H1 (cell line): ENCODE data around the gene CEP128. TPM values are rescaled to one million over a fixed set of nuclear protein-coding genes. Genes with fewer than 3 reads are reported as not detected.

Experiments used
- CTCF ChIA-PET: fragments of 300-600 bp; sonication (Branson Sonifier 250); formaldehyde crosslinking; loops from one replicate; lab custom pipeline; 2021; ENCODE audit not compliant: partially characterized antibody; lab: Charles Lee
- POLR2A ChIA-PET: fragments of 300-600 bp; sonication (Branson Sonifier 250); formaldehyde crosslinking; loops from one replicate; lab custom pipeline; 2021; ENCODE audit warnings: inconsistent platforms; ENCODE audit not compliant: partially characterized antibody; lab: Charles Lee
- DNase-seq, 2 experiments: peaks; one replicate each; pipeline versions ENCODE4 v3.0.0 to v3.0.0-alpha.2; 2010 to 2022; ENCODE audit warnings: low spot score in 2 of 2, low read depth in 1 of 2, mixed read lengths in 1 of 2
- FAIRE-seq: peaks from 2 replicates; lab custom pipeline; 2011; peaks lifted over from hg19 to GRCh38; lab: Jason Lieb, UNC
- H2AFZ ChIP-seq: 2 replicates; pipeline ENCODE4 v1.8.1; 2012; ENCODE audit warnings: low read length, inconsistent platforms
- H2AK5ac ChIP-seq: 2 replicates; pipeline ENCODE4 v1.6.1; 2013; ENCODE audit warnings: low read depth, low read length
- H2BK120ac ChIP-seq: replicated peaks from 2 replicates; pipeline ENCODE3; 2013; ENCODE audit warnings: low read depth, low read length, inconsistent platforms
- H2BK12ac ChIP-seq: 2 replicates; pipeline ENCODE4 v1.6.1; 2013; ENCODE audit warnings: low read depth, low read length
- H2BK15ac ChIP-seq: 2 replicates; pipeline ENCODE4 v1.6.1; 2013; ENCODE audit warnings: low read length
- H2BK20ac ChIP-seq: 2 replicates; pipeline ENCODE4 v1.6.1; 2013; ENCODE audit warnings: low read length
- H2BK5ac ChIP-seq: 2 replicates; pipeline ENCODE4 v1.6.1; 2013; ENCODE audit warnings: low read depth, low read length
- H3K14ac ChIP-seq: 2 replicates; pipeline ENCODE4 v1.6.1; 2013; ENCODE audit warnings: inconsistent platforms; ENCODE audit not compliant: insufficient read length
- H3K18ac ChIP-seq: 2 replicates; pipeline ENCODE4 v1.6.1; 2013; ENCODE audit warnings: low read length; ENCODE audit errors: extremely low read depth
- H3K23ac ChIP-seq: 2 replicates; pipeline ENCODE4 v1.6.1; 2013; ENCODE audit warnings: inconsistent platforms; ENCODE audit not compliant: insufficient read length
- H3K23me2 ChIP-seq: 2 replicates; pipeline ENCODE4 v1.6.1; 2013; ENCODE audit warnings: low read depth, low read length
- H3K27ac ChIP-seq: 2 replicates; pipeline ENCODE4 v1.6.1; 2011; ENCODE audit warnings: low read depth, low read length, inconsistent platforms
- H3K27me3 ChIP-seq, 4 experiments: replicated peaks in 1 of 4; 1 replicate in 1 of 4; 2 replicates in 3 of 4; pipeline versions ENCODE4 v1.6.1 to v1.8.1; 2011 to 2013; ENCODE audit warnings: low read length in 3 of 4, mild to moderate bottlenecking in 3 of 4, inconsistent platforms in 2 of 4, mixed read lengths in 2 of 4, moderate library complexity in 1 of 4; ENCODE audit not compliant: control insufficient read depth in 3 of 4, insufficient read depth in 3 of 4; ENCODE audit errors: extremely low read depth in 1 of 4
- H3K36me3 ChIP-seq, 4 experiments: 2 replicates each; pipeline versions ENCODE4 v1.6.1 to v1.8.1; 2011 to 2013; ENCODE audit warnings: mild to moderate bottlenecking in 4 of 4, low read length in 3 of 4, moderate library complexity in 2 of 4, control low read depth in 1 of 4, inconsistent platforms in 1 of 4; ENCODE audit not compliant: insufficient read depth in 4 of 4, control insufficient read depth in 2 of 4
- H3K4ac ChIP-seq: replicated peaks from 2 replicates; pipeline ENCODE3; 2013; ENCODE audit warnings: low read length, low read depth, mixed read lengths, inconsistent platforms; ENCODE audit not compliant: insufficient read length
- H3K4me1 ChIP-seq, 4 experiments: replicated peaks in 1 of 4; 1 replicate in 1 of 4; 2 replicates in 3 of 4; pipeline versions ENCODE4 v1.6.1 to v1.8.1; 2011 to 2013; ENCODE audit warnings: low read length in 3 of 4, inconsistent platforms in 2 of 4, mixed read lengths in 1 of 4; ENCODE audit not compliant: insufficient read depth in 4 of 4, control insufficient read depth in 3 of 4
- H3K4me2 ChIP-seq, 2 experiments: 2 replicates each; pipeline versions ENCODE4 v1.6.1 to v1.8.1; 2011 to 2013; ENCODE audit warnings: low read depth in 2 of 2, low read length in 2 of 2, control low read depth in 1 of 2, inconsistent platforms in 1 of 2, mild to moderate bottlenecking in 1 of 2; ENCODE audit not compliant: insufficient read depth in 1 of 2
- H3K4me3 ChIP-seq, 4 experiments: fragments of 200-600, 300-600 bp in 1 of 4; sonication (generic), shearing (Covaris generic), sonication (Bioruptor Twin) in 1 of 4; 2 replicates each; pipeline versions ENCODE4 v1.5.1 to v1.8.1; 2011 to 2016; ENCODE audit warnings: low read length in 4 of 4, low read depth in 3 of 4, control low read depth in 2 of 4, inconsistent platforms in 2 of 4, mild to moderate bottlenecking in 2 of 4, mixed read lengths in 1 of 4, moderate library complexity in 1 of 4; ENCODE audit not compliant: insufficient read depth in 2 of 4; ENCODE audit errors: extremely low read depth in 1 of 4
- H3K56ac ChIP-seq: replicated peaks from 2 replicates; pipeline ENCODE3; 2013; ENCODE audit warnings: low read depth, mild to moderate bottlenecking, mixed read lengths, low read length, inconsistent platforms; ENCODE audit not compliant: insufficient read length
- H3K79me1 ChIP-seq: 2 replicates; pipeline ENCODE4 v1.6.1; 2013; ENCODE audit warnings: low read depth, low read length, control low read depth
- H3K79me2 ChIP-seq, 2 experiments: 2 replicates each; pipeline versions ENCODE4 v1.6.1 to v1.8.1; 2012 to 2013; ENCODE audit warnings: low read length in 2 of 2, mild to moderate bottlenecking in 2 of 2, inconsistent platforms in 1 of 2; ENCODE audit not compliant: insufficient read depth in 2 of 2, control insufficient read depth in 1 of 2
- H3K9ac ChIP-seq, 4 experiments: replicated peaks in 1 of 4; 1 replicate in 1 of 4; 2 replicates in 3 of 4; pipeline versions ENCODE4 v1.6.1 to v1.8.1; 2011 to 2013; ENCODE audit warnings: low read depth in 3 of 4, low read length in 3 of 4, control low read depth in 2 of 4, mild to moderate bottlenecking in 2 of 4, moderate library complexity in 2 of 4, inconsistent platforms in 1 of 4; ENCODE audit errors: extremely low read depth in 1 of 4
- H3K9me3 ChIP-seq, 2 experiments: 2 replicates each; pipeline versions ENCODE4 v1.6.1 to v1.8.1; 2012 to 2013; ENCODE audit warnings: mild to moderate bottlenecking in 2 of 2, moderate library complexity in 2 of 2, control low read depth in 1 of 2, inconsistent platforms in 1 of 2, low read depth in 1 of 2, low read length in 1 of 2, mixed read lengths in 1 of 2; ENCODE audit not compliant: insufficient read depth in 2 of 2
- H4K20me1 ChIP-seq, 2 experiments: replicated peaks in 1 of 2; 2 replicates each; pipeline versions ENCODE3 to v1.8.1; 2011 to 2013; ENCODE audit warnings: inconsistent platforms in 2 of 2, low read length in 2 of 2, mild to moderate bottlenecking in 1 of 2; ENCODE audit not compliant: insufficient read depth in 2 of 2, control insufficient read depth in 1 of 2
- H4K5ac ChIP-seq: 2 replicates; pipeline ENCODE4 v1.6.1; 2013; ENCODE audit warnings: low read length, low read depth, mixed read lengths, inconsistent platforms; ENCODE audit not compliant: insufficient read length
- H4K8ac ChIP-seq: 2 replicates; pipeline ENCODE4 v1.8.0; 2013; ENCODE audit warnings: mild to moderate bottlenecking, moderate library complexity, low read length, inconsistent platforms; ENCODE audit not compliant: insufficient read depth; ENCODE audit errors: extremely low read depth
- H4K91ac ChIP-seq: replicated peaks from 2 replicates; pipeline ENCODE3; 2013; ENCODE audit warnings: low read length, mixed read lengths, inconsistent platforms; ENCODE audit not compliant: insufficient read length
- JUND ChIP-seq: IDR thresholded peaks from 2 replicates; pipeline ENCODE4 v1.6.1; 2011; ENCODE audit warnings: mild to moderate bottlenecking, improper control_type of control experiment, low read length
- WGBS, 2 experiments: shearing (Covaris generic) in 1 of 2; methylation state at CpG; one replicate each; pipeline versions ENCODE4 v1.1.6 to v1.1.7; 2013 to 2015; ENCODE audit warnings: low lambda C conversion rate in 2 of 2, mixed read lengths in 2 of 2, inconsistent platforms in 1 of 2, low coverage in 1 of 2, missing lambda C conversion rate in 1 of 2; ENCODE audit not compliant: insufficient replicate concordance in 2 of 2, insufficient coverage in 1 of 2, insufficient read length in 1 of 2; ENCODE audit errors: extremely low coverage in 1 of 2, missing lambda C conversion rate in 1 of 2; 5-methylcytosine and 5-hydroxymethylcytosine counted together
- polyA plus RNA-seq, 7 experiments: library from polyadenylated mRNA; depleted of rRNA in 3 of 7; stranded (reverse) in 5 of 7; unstranded in 2 of 7; fragments of >200 nt in 5 of 7; fragments of 200-250 nt in 2 of 7; gene quantifications; 1 replicate in 5 of 7; 2 replicates in 1 of 7; 4 replicates in 1 of 7; pipeline versions ENCODE4 v1.2.1 to v1.2.3, GENCODE V29; 2011 to 2013; ENCODE audit warnings: missing spikeins in 2 of 7, mixed read lengths in 2 of 7
- total RNA-seq: library from RNA; stranded (reverse); fragmentation: NEBNext Ultra II Directional; extraction: Animal tissue kit (Norgen Biotek cat#: 25700); gene quantifications from 2 replicates; pipeline ENCODE4 v1.2.1, GENCODE V29; 2021
- TF ChIP-seq, protein P1 (sequence below), 3 experiments: IDR thresholded peaks; 1 replicate in 2 of 3; 2 replicates in 1 of 3; pipeline versions ENCODE4 v1.5.1 to v1.6.1; 2011; ENCODE audit warnings: low read length in 3 of 3, mild to moderate bottlenecking in 3 of 3, inconsistent platforms in 2 of 3, low read depth in 1 of 3, moderate library complexity in 1 of 3; ENCODE audit not compliant: insufficient read depth in 1 of 3; ENCODE audit errors: control extremely low read depth in 1 of 3
- TF ChIP-seq, protein P2 (sequence below): IDR thresholded peaks from 2 replicates; pipeline ENCODE4 v1.6.1; 2011; ENCODE audit warnings: low read depth, mild to moderate bottlenecking, low read length; ENCODE audit not compliant: insufficient read depth

The CEP128 gene
- total and polyA plus RNA-seq, 2 of the 8 experiments (the other 6 are each of a cell fraction or from before 2014, with no cell fraction given) = 1.9 to 17.0 TPM

DNA sequence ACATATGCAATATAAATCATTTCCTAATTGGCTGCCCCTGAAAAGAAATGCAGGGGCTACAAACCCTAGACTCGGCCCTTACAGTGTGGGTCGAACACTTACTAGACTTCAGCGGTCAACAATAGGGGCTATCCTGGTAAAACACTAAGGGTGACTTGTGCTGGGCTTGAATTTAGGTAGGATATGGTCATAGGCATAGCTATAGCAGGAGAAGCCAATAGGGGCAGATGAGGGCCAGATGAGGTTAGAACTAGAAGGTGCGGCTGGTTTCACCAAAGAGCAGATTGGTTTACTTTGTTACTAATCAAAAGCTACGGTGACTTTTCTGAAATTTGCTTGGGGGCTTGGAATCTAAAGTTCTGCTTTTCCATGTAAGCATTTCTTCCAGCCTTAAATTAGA, 447.9 kb downstream of the CEP128 start:
- Histone ChIP-seq H3K23me2 (no peaks in the 10 kb centered on the region), H3K23ac (no peak overlapping the region), H3K4me3 (no peak overlapping the region), H4K8ac (no peak overlapping the region), H4K91ac (no peak overlapping the region), H2BK5ac (no peak overlapping the region), H4K5ac (no peak overlapping the region), H3K36me3 (no peaks in the 10 kb centered on the region), H2AK5ac (no peak overlapping the region), H3K4ac (no peak overlapping the region), H4K20me1 (no peaks in the 10 kb centered on the region), H3K27me3 (no peaks in the 10 kb centered on the region), H3K79me1 (no peaks in the 10 kb centered on the region), H2BK15ac (no peak overlapping the region), H3K56ac (no peak overlapping the region), H3K27ac (no peak overlapping the region), H2AFZ (no peak overlapping the region), H3K4me1 (peaks cover 0 to 2% (median 0%) of the 10 kb centered on the region in 4 experiments; a peak in 1 of 7 replicates), H2BK120ac (no peak overlapping the region), H3K4me2 (no peak overlapping the region), H3K9ac (no peak overlapping the region), H2BK20ac (no peak overlapping the region), H3K9me3 (no peaks in the 10 kb centered on the region), H3K79me2 (no peaks in the 10 kb centered on the region), H2BK12ac (no peak overlapping the region), H3K14ac (no peak overlapping the region), H3K18ac (no peak overlapping the region)
- DNase-seq = no peak
- ChIA-PET CTCF (interaction anchor here (0.8 to 1.2 kb wide), 3 partner anchors 9 to 291 kb away, joined by 3 read pairs; no protein-coding TSS in a partner anchor), POLR2A (no interaction called here)
- no peak for FAIRE-seq
- WGBS, 2 experiments = 94% methylated on average over 5 of the region's 5 CpGs; no CpG with 5 or more reads in 1 of the 2 experiments
- TF ChIP-seq, protein P1, sequence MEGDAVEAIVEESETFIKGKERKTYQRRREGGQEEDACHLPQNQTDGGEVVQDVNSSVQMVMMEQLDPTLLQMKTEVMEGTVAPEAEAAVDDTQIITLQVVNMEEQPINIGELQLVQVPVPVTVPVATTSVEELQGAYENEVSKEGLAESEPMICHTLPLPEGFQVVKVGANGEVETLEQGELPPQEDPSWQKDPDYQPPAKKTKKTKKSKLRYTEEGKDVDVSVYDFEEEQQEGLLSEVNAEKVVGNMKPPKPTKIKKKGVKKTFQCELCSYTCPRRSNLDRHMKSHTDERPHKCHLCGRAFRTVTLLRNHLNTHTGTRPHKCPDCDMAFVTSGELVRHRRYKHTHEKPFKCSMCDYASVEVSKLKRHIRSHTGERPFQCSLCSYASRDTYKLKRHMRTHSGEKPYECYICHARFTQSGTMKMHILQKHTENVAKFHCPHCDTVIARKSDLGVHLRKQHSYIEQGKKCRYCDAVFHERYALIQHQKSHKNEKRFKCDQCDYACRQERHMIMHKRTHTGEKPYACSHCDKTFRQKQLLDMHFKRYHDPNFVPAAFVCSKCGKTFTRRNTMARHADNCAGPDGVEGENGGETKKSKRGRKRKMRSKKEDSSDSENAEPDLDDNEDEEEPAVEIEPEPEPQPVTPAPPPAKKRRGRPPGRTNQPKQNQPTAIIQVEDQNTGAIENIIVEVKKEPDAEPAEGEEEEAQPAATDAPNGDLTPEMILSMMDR (IDR thresholded peaks at IDR 0.05; ENCODE audit: control extremely low read depth in 1 of 3, insufficient read depth in 1 of 3, low read depth in 1 of 3, low read length in 3 of 3) = peak in 1 of 3 experiments; percentile 9; a peak in 1 of 4 replicates
- TF ChIP-seq, protein P2, sequence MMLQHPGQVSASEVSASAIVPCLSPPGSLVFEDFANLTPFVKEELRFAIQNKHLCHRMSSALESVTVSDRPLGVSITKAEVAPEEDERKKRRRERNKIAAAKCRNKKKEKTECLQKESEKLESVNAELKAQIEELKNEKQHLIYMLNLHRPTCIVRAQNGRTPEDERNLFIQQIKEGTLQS = no peak
- no peak for TF ChIP-seq JUND
